LNCAP (cell line): ENCODE results near the gene WDPCP.

Experiments used
- CTCF ChIP-seq: fragments of 450-650 bp; IDR thresholded peaks from 2 replicates; pipeline ENCODE4 v1.5.1; 2017; ENCODE audit warnings: mild to moderate bottlenecking

Gene WDPCP

DNA sequence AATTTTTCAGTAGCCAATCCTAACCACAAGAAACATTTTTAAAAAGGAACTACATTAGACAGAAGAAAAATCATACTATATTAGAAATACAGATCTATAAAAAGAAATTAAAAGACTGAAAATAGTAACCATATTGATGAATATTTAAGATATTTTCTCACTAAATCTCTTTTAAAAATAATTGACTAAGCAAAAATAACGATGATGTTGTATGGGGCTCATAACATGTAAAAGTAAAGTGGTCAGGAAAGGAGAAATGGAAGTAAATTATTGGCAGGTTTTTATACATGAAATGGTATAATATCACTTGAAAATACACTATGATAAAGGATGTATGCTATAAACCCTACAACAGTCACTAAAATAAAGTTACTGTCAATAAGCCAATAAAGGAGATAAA is 5.4 kb downstream of the WDPCP start:
- no peak for TF ChIP-seq CTCF

DNA sequence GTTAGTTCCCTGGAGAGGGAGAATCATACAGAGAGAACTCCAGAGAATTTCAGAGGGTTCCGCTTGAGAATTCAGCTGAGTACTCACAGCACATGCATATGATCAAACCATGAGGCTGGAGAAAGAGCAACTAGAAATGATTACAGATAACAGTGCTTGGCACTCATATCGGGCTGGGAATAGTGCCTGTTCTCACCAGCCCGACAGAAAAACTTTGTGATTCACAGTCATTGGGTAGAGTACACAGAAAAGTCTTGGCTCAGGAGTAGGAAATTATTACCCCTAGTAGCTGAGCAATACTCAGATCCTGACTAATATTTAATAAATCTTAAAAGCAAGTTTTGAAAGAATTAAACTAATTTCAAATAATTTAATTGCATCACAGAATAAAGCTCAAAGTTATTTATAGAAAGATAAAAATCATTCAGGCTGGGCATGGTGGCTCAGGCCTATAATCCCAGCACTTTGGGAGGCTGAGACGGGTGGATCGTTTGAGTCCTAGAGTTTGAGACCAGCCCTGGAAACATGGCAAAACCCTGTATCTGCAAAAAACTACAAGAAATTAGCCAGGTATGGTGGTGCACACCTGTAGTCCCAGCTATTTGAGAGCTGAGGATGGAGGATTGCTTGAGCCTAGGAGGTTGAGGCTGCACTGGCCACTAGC is 6.8 kb downstream of the WDPCP start:
- no peak for TF ChIP-seq CTCF

DNA sequence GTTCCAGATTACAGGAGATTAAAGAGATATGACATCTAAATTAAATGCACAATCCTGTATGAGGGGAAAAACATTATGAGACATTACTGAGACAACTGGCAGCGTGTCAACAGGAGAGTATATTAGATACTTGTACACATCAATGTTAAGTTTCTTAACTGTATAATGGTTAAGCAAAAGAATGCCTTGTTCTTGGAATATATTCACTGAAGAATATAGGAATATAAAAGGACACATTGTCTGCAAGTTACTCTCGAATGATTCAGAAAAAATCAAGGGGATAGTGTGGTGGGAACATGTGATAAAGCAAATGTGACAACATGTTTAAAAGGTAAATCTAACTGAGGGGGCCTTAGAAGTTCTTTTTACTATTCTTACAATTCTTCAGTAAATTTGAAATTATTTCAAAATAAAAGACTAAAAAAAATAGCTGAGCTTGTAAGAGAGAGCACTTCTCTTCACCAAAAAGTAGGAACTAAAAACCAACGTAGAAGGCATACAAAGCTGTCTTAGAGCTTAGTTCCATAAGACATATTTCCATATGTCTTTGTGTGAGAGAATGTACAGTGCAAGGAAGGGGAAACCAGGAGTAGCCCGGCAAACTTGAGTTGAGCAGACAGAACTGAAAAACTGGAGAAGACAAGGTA is 7.5 kb downstream of the WDPCP start:
- no peak for TF ChIP-seq CTCF

- no peak for TF ChIP-seq CTCF
These were observed 9.5 kb downstream of the WDPCP start for GRCh38 chr2:63578767-63579166.

DNA sequence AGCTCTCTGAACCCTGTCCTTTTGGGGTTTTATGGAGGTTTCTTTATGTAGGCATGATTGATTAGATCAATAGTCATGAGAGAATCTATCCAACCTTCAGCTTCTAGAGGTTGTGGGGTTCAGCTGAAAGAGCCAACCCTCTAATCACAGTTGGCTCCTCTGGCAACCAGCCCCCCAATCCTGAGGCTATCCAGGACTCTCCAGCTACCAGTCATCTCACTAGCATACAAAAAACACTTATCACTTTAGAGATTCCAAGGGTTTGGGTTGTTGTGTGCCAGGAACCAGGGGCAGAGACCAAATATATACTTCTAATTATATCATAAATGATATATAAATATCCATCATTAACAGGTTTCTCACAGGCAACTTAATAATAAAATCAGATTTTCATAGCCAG is 11.7 kb downstream of the WDPCP start:
- TF ChIP-seq CTCF = no peak

- no peak for TF ChIP-seq CTCF
These were observed 16.3 kb downstream of the WDPCP start for GRCh38 chr2:63572001-63572400.

GRCh38 chr2:63571291-63571690 is 17.0 kb downstream of the WDPCP start:
- TF ChIP-seq CTCF = no peak

DNA sequence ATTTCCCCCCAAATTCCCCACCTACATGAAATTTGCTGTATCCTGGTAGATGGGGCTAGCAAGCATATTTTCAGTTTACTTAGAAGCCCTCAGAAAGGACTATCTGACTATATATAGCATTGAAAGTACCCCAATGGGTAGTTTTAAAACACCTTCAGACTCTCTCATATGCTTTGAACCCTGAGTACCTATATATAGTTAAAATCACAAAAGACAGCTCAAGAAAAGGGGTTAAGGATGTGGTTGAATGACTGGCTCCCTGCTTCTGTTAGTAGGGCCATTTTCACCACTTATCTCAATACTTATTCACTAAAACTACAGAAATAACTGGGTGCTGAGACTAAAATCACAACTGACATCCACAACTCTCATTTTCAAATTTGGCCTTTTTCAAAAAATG is 18.5 kb downstream of the WDPCP start:
- no peak for TF ChIP-seq CTCF
